ENCODE results near the gene CLIP2.
"Not testable (repeated sequence)": the region's sequence is repeated elsewhere in the genome, so short reads cannot be mapped to it uniquely, and the experiment has no call there.

CLIP2 gene

GRCh38 chr7:74317146-74317782 is 28.1 kb downstream of the CLIP2 start:
- no peak for DNase-seq (ENCODE audit: extremely low spot score)
- POLR2A ChIA-PET: no interaction called here
- TF ChIP-seq SP1 (IDR thresholded peaks at IDR 0.05) (no peak), BHLHE40 (IDR thresholded peaks at IDR 0.05; ENCODE audit: borderline replicate concordance) (no peak), HDGF (IDR thresholded peaks at IDR 0.05; ENCODE audit: borderline replicate concordance) (no peak), ARNT (IDR thresholded peaks at IDR 0.05) (no peak), ZNF384 (IDR thresholded peaks at IDR 0.05) (no peak), FOXK2 (IDR thresholded peaks at IDR 0.05) (no peak), L3MBTL2 (conservative IDR thresholded peaks at IDR 0.05) (no peak), FOXA1 (IDR thresholded peaks at IDR 0.05) (no peak), NFRKB (IDR thresholded peaks at IDR 0.05) (no peak), CTBP1 (IDR thresholded peaks at IDR 0.05; ENCODE audit: borderline replicate concordance) (no peak), TARDBP (IDR thresholded peaks at IDR 0.05) (no peak), LEF1 (IDR thresholded peaks at IDR 0.05; ENCODE audit: borderline replicate concordance) (no peak), SUZ12 (IDR thresholded peaks at IDR 0.05) (no peak), PKNOX1 (IDR thresholded peaks at IDR 0.05) (no peak), FOXM1 (IDR thresholded peaks at IDR 0.05; ENCODE audit: borderline replicate concordance) (no peak), ELF4 (IDR thresholded peaks at IDR 0.05) (no peak)
- CTCF ChIA-PET: interaction anchor here (1.2 kb wide), 1 partner anchor 84 kb away, joined by 3 read pairs; no protein-coding TSS in a partner anchor

GRCh38 chr7:74318043-74318442 is 28.8 kb downstream of the CLIP2 start:
- ChIA-PET CTCF (interaction anchor here (1.2 kb wide), 1 partner anchor 83 kb away, joined by 3 read pairs; no protein-coding TSS in a partner anchor), POLR2A (no interaction called here)
- DNase-seq (ENCODE audit: extremely low spot score): no peak
- TF ChIP-seq ZNF384 (IDR thresholded peaks at IDR 0.05) (no peak), ARNT (IDR thresholded peaks at IDR 0.05) (no peak), BHLHE40 (IDR thresholded peaks at IDR 0.05; ENCODE audit: borderline replicate concordance) (no peak), FOXA1 (IDR thresholded peaks at IDR 0.05) (no peak)

- no peak for TF ChIP-seq PKNOX1 (IDR thresholded peaks at IDR 0.05)
- CTCF ChIA-PET: no interaction called here
- POLR2A ChIA-PET: no interaction called here
- DNase-seq (ENCODE audit: extremely low spot score): no peak
These were observed 31.5 kb downstream of the CLIP2 start for GRCh38 chr7:74320645-74321221.

- DNase-seq (ENCODE audit: extremely low spot score); CTCF ChIA-PET; POLR2A ChIA-PET: not testable (repeated sequence)
These were observed 33.7 kb downstream of the CLIP2 start for GRCh38 chr7:74322892-74323291.

- ChIA-PET CTCF (no interaction called here), POLR2A (no interaction called here)
- TF ChIP-seq ZNF384 (IDR thresholded peaks at IDR 0.05): no peak
- no peak for TF ChIP-seq PKNOX1 (IDR thresholded peaks at IDR 0.05)
- no peak for TF ChIP-seq ARNT (IDR thresholded peaks at IDR 0.05)
- TF ChIP-seq NFRKB (IDR thresholded peaks at IDR 0.05): no peak
- DNase-seq (ENCODE audit: extremely low spot score): no peak
These were observed 35.5 kb downstream of the CLIP2 start for GRCh38 chr7:74324531-74325209.

GRCh38 chr7:74325210-74325565 is 36.0 kb downstream of the CLIP2 start:
- POLR2A ChIA-PET: no interaction called here
- TF ChIP-seq TARDBP (IDR thresholded peaks at IDR 0.05): no peak
- TF ChIP-seq ZNF384 (IDR thresholded peaks at IDR 0.05): no peak
- TF ChIP-seq HDGF (IDR thresholded peaks at IDR 0.05; ENCODE audit: borderline replicate concordance): no peak
- TF ChIP-seq FOXM1 (IDR thresholded peaks at IDR 0.05; ENCODE audit: borderline replicate concordance): no peak
- no peak for TF ChIP-seq L3MBTL2 (conservative IDR thresholded peaks at IDR 0.05)
- no peak for TF ChIP-seq SP1 (IDR thresholded peaks at IDR 0.05)
- no peak for TF ChIP-seq ELF4 (IDR thresholded peaks at IDR 0.05)
- no peak for TF ChIP-seq CTBP1 (IDR thresholded peaks at IDR 0.05; ENCODE audit: borderline replicate concordance)
- no peak for TF ChIP-seq PKNOX1 (IDR thresholded peaks at IDR 0.05)
- no peak for TF ChIP-seq ARNT (IDR thresholded peaks at IDR 0.05)
- no peak for TF ChIP-seq NFRKB (IDR thresholded peaks at IDR 0.05)
- no peak for TF ChIP-seq BHLHE40 (IDR thresholded peaks at IDR 0.05; ENCODE audit: borderline replicate concordance)
- no peak for TF ChIP-seq FOXA1 (IDR thresholded peaks at IDR 0.05)
- TF ChIP-seq SUZ12 (IDR thresholded peaks at IDR 0.05): no peak
- TF ChIP-seq LEF1 (IDR thresholded peaks at IDR 0.05; ENCODE audit: borderline replicate concordance): no peak
- no peak for TF ChIP-seq FOXK2 (IDR thresholded peaks at IDR 0.05)
- DNase-seq (ENCODE audit: extremely low spot score): no peak

More at GRCh38 chr7:74325210-74325565, 36.0 kb downstream of the CLIP2 start:
- CTCF ChIA-PET: no interaction called here

Data from HEK293T (cell line).